A673 (cell line): ENCODE data around the gene CLN6. TPM values are rescaled to one million over a fixed set of nuclear protein-coding genes. Genes with fewer than 3 reads are reported as not detected.

Experiments used
- BruUV-seq: library from RNA; stranded (reverse); fragments of 400-500 nt; replicated peaks from 2 replicates; lab custom pipeline; 2021; lab: Mats Ljungman, UMichigan
- CTCF ChIA-PET: fragments of 300-600 bp; sonication (Branson Sonifier 250); formaldehyde crosslinking; loops from one replicate; lab custom pipeline; 2022; ENCODE audit warnings: antibody characterized with exemption; lab: Charles Lee
- POLR2A ChIA-PET: fragments of 300-600 bp; sonication (Branson Sonifier 250); formaldehyde crosslinking; loops from one replicate; lab custom pipeline; 2022; ENCODE audit warnings: antibody characterized with exemption; ENCODE audit not compliant: low non-redundant PET; lab: Charles Lee
- DNase-seq: peaks from one replicate; pipeline ENCODE4 v3.0.0-alpha.2; 2015; ENCODE audit warnings: low spot score
- H3K27ac ChIP-seq: fragments of 200-600 bp; sonication (generic); 2 replicates; pipeline ENCODE4 v1.5.1; 2016; ENCODE audit warnings: mixed run types, low read depth, mild to moderate bottlenecking, mixed read lengths, antibody characterized with exemption, low read length; ENCODE audit not compliant: poor library complexity, severe bottlenecking
- H3K27me3 ChIP-seq: fragments of 200-600 bp; sonication (generic); replicated peaks from 2 replicates; pipeline ENCODE4 v1.6.1; 2017; ENCODE audit warnings: mixed run types, low read depth, mild to moderate bottlenecking, mixed read lengths, antibody characterized with exemption, low read length; ENCODE audit not compliant: insufficient read depth, poor library complexity
- H3K36me3 ChIP-seq: fragments of 200-600 bp; sonication (generic); 2 replicates; pipeline ENCODE4 v1.6.1; 2016; ENCODE audit warnings: mixed run types, mild to moderate bottlenecking, mixed read lengths, antibody characterized with exemption, low read length; ENCODE audit not compliant: insufficient read depth, poor library complexity, severe bottlenecking
- H3K4me1 ChIP-seq: fragments of 200-600 bp; sonication (generic); 2 replicates; pipeline ENCODE4 v1.6.1; 2017; ENCODE audit warnings: mixed run types, mild to moderate bottlenecking, mixed read lengths, antibody characterized with exemption, low read length; ENCODE audit not compliant: insufficient read depth, poor library complexity, severe bottlenecking
- H3K4me3 ChIP-seq: fragments of 200-600 bp; sonication (generic); 2 replicates; pipeline ENCODE4 v1.5.1; 2016; ENCODE audit warnings: low read depth, mixed run types, mild to moderate bottlenecking, mixed read lengths, low read length; ENCODE audit not compliant: poor library complexity, severe bottlenecking
- H3K9me3 ChIP-seq: fragments of 200-600 bp; sonication (generic); 2 replicates; pipeline ENCODE4 v1.6.1; 2016; ENCODE audit warnings: mixed run types, low read depth, mild to moderate bottlenecking, mixed read lengths, antibody characterized with exemption, low read length; ENCODE audit not compliant: poor library complexity, severe bottlenecking
- EZH2 ChIP-seq: fragments of 200-600 bp; sonication (generic); IDR thresholded peaks from 2 replicates; pipeline ENCODE4 v1.6.1; 2017; ENCODE audit warnings: borderline replicate concordance, low read depth, mild to moderate bottlenecking, mixed read lengths, antibody characterized with exemption, low read length; ENCODE audit not compliant: poor library complexity, severe bottlenecking
- intact Hi-C: fragments of 100-400 bp; cut with micrococcal nuclease; formaldehyde crosslinking; loops from one replicate; pipeline ENCODE4 v1.10.0; 2022; ENCODE audit not compliant: unreplicated experiment
- total RNA-seq: library from RNA; stranded (reverse); gene quantifications from 2 replicates; pipeline ENCODE4 v1.2.3, GENCODE V29; 2021
- TF ChIP-seq, protein P1 (sequence below): fragments of 300-800, 200-600 bp; sonication (generic); conservative IDR thresholded peaks from 2 replicates; pipeline ENCODE4 v1.5.1; 2017; ENCODE audit warnings: low read depth, mild to moderate bottlenecking, antibody characterized with exemption, low read length, moderate library complexity, mixed read lengths

The CLN6 gene
- total RNA-seq, 1 experiment from 2014 or later: 84.7 TPM

DNA sequence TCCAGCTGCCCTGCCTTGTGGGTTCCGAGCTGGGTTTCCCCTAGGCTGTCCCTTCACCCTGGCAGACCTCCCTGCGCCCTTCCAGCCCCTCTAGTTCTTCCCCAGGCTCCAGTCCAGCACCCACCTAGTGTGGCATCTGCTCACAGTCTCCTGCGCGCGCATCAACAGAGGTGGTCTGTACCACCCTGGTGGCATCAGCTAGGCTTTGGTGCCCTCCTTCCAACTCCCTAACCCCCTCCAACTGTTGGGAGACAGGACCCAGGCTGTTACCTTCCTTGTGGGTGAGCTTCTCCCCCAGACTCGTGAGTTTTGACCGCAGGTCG lies 32.4 kb downstream of the CLN6 start:
- CTCF ChIA-PET: no interaction called here
- POLR2A ChIA-PET: no interaction called here

DNA sequence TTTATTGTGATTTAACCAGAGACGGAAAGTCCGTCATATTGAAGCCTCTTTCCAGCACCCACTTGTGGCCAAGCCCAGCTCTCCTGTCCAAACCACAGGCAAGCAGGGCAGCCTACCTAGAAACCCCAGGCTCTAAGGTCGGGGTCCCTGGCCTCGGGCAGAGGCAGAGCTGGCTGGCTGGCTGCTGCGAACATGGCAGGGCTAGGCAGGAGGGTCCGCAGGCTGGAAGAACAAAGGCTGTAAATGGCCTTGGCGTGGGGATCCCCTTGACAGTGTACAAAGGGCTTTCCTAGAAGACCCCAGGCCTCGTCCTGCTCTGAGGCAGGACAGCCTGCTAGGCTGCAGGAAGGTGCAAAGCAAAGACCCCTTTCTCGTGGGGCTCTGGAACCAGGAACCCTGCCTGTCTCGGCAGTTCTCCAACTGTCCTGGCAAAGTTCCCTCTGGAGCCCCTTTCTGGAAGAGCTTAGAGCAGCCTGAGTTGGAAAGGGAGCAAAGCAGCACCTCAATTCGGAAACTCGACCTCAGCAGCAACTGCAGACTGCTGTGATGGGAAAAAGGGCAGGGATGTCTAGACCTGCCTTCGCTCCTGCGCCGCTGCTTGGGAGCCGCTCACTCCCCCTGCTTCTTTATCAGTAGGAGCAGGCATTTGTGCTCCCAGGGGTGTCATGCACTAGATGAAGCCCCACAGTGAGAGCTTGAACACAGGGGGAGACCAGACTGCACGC lies 32.9 kb downstream of the CLN6 start:
- Histone ChIP-seq H3K27ac (no peak overlapping the region), H3K27me3 (no peaks in the 10 kb centered on the region), H3K4me1 (peaks cover 16% of the 10 kb centered on the region), H3K36me3 (peaks cover 22% of the 10 kb centered on the region), H3K4me3 (no peak overlapping the region), H3K9me3 (no peaks in the 10 kb centered on the region)
- TF ChIP-seq, protein P1, sequence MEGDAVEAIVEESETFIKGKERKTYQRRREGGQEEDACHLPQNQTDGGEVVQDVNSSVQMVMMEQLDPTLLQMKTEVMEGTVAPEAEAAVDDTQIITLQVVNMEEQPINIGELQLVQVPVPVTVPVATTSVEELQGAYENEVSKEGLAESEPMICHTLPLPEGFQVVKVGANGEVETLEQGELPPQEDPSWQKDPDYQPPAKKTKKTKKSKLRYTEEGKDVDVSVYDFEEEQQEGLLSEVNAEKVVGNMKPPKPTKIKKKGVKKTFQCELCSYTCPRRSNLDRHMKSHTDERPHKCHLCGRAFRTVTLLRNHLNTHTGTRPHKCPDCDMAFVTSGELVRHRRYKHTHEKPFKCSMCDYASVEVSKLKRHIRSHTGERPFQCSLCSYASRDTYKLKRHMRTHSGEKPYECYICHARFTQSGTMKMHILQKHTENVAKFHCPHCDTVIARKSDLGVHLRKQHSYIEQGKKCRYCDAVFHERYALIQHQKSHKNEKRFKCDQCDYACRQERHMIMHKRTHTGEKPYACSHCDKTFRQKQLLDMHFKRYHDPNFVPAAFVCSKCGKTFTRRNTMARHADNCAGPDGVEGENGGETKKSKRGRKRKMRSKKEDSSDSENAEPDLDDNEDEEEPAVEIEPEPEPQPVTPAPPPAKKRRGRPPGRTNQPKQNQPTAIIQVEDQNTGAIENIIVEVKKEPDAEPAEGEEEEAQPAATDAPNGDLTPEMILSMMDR: no peak
- TF ChIP-seq EZH2: no peak
- ChIA-PET POLR2A (no interaction called here), CTCF (no interaction called here)
- BruUV-seq: no TSS peak
- intact Hi-C loops: loop anchor here (5.0 kb wide), 1 partner anchor 334 kb away; no protein-coding TSS in a partner anchor
- no peak for DNase-seq

More for the DNA sequence above, 32.4 kb downstream of the CLN6 start:
- intact Hi-C loops: loop anchor here (5.0 kb wide), 1 partner anchor 335 kb away; no protein-coding TSS in a partner anchor
- Histone ChIP-seq H3K27me3 (no peaks in the 10 kb centered on the region), H3K27ac (no peak overlapping the region), H3K4me1 (peaks cover 22% of the 10 kb centered on the region), H3K4me3 (no peak overlapping the region), H3K9me3 (no peaks in the 10 kb centered on the region), H3K36me3 (peaks cover 16% of the 10 kb centered on the region)
- TF ChIP-seq, protein P1: no peak
- no peak for TF ChIP-seq EZH2
- DNase-seq: no peak
- BruUV-seq: no TSS peak

DNA sequence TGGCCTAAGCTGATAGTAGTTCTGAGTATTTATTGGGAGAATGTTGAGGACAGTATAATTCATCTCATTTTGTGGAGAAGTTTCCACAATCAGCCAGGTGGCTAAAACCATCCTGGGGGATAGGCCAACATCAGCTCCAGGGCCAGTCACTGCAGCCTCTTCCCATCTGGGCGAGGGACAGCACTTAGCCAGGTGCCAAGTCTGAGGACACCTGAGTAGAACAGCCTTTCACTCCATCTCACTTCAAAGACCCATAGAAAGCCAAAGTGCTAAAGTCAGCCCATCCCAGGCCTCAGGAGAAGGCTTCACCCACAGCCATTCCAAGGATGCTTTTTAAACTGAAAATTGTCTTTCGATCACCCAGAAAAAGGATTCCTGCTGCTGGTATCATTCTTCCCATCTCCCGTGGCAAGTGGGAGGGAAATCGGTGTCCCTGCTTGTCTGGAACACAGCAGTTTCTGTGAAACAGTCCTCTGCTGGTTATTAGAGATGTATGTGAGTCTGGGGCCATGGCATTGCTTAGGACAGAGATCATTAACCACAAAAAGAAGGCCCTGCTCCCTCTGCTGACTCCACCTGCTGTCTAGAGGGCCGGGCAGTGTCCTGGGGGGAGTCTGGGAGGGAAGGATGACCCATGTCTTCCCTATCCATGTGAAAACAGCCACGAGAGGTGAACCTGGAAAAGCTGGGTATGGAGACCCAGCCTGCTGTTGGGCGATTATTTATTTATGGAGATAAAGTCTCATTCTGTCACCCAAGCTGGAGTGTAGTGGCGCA lies 34.0 kb downstream of the CLN6 start:
- no peak for DNase-seq
- Histone ChIP-seq H3K4me1 (peaks cover 13% of the 10 kb centered on the region), H3K36me3 (peaks cover 23% of the 10 kb centered on the region), H3K9me3 (no peaks in the 10 kb centered on the region), H3K27me3 (no peaks in the 10 kb centered on the region), H3K27ac (no peak overlapping the region), H3K4me3 (no peak overlapping the region)
- intact Hi-C loops: loop anchor here (5.0 kb wide), 1 partner anchor 333 kb away; no protein-coding TSS in a partner anchor
- ChIA-PET CTCF (no interaction called here), POLR2A (interaction anchor here (0.7 kb wide), 1 partner anchor 473 kb away, joined by 11 read pairs; no protein-coding TSS in a partner anchor)
- BruUV-seq: TSS peak; percentile 5
- TF ChIP-seq EZH2: no peak
- TF ChIP-seq, protein P1: no peak
